Muscle layer of colon (tissue), 2 donors: ENCODE measurements around the gene CCDC184.
A peak's percentile ranks its signal among the peaks of the same experiment; 100 is the strongest.
"Not testable (repeated sequence)": the region's sequence is repeated elsewhere in the genome, so short reads cannot be mapped to it uniquely, and the experiment has no call there.

Experiments
- H3K27ac ChIP-seq: one replicate; pipeline ENCODE4 v1.7.0; 2013; ENCODE audit warnings: low read depth, mild to moderate bottlenecking, low read length, moderate library complexity
- H3K27me3 ChIP-seq, 2 donors: one replicate each; pipeline ENCODE4 v1.7.0; 2013; ENCODE audit warnings: low read length in 2 of 2, mild to moderate bottlenecking in 2 of 2; ENCODE audit not compliant: insufficient read depth in 2 of 2, control insufficient read depth in 1 of 2
- H3K36me3 ChIP-seq: one replicate; pipeline ENCODE4 v1.7.0; 2013; ENCODE audit warnings: mild to moderate bottlenecking, low read length; ENCODE audit not compliant: insufficient read depth
- H3K4me1 ChIP-seq: one replicate; pipeline ENCODE4 v1.7.0; 2013; ENCODE audit warnings: mild to moderate bottlenecking, low read length; ENCODE audit not compliant: insufficient read depth
- H3K4me3 ChIP-seq, 2 donors: one replicate each; pipeline ENCODE4 v1.7.0; 2013; ENCODE audit warnings: low read length in 2 of 2, low read depth in 1 of 2, mild to moderate bottlenecking in 1 of 2, moderate library complexity in 1 of 2
- H3K9ac ChIP-seq: one replicate; pipeline ENCODE4 v1.7.0; 2013; ENCODE audit warnings: low read length
- H3K9me3 ChIP-seq: one replicate; pipeline ENCODE4 v1.7.0; 2013; ENCODE audit warnings: mild to moderate bottlenecking, low read length
- donor health status: abdominal sarcoma.
- donor health status: Adenocarcinoma of cecum.

The CCDC184 gene

DNA sequence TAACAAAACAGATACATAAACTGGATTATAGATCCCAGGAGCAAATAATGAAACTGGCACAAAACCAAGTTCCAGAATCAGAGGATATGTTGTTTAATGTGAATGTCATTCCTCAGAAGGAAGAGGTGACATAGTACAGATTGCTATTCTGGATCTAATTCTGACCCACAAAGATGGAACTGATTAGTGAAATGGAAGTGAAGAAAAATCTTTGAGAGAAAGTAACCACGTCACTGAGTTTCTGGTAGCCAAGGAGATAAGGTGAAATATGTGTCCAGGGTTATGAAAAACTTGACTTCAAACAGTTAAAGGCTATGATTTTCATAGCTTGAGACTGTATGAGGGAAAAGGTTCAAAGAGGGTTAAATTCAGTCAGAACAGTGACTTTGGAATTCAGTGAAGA lies 11.4 kb downstream of the CCDC184 start:
- Histone ChIP-seq H3K36me3 (no peaks in the 10 kb centered on the region), H3K27me3 (no peaks in the 10 kb centered on the region), H3K4me3 (no peak overlapping the region), H3K27ac (no peak overlapping the region), H3K4me1 (peaks cover 8% of the 10 kb centered on the region), H3K9ac (no peak overlapping the region), H3K9me3 (no peaks in the 10 kb centered on the region)

GRCh38 chr12:48197549-48197970 lies 14.1 kb downstream of the CCDC184 start:
- Histone ChIP-seq H3K27ac (peak overlapping the region; percentile 80), H3K27me3 (no peaks in the 10 kb centered on the region), H3K36me3 (no peaks in the 10 kb centered on the region), H3K4me3 (peak overlapping the region; percentile 11 to 86), H3K9me3 (no peaks in the 10 kb centered on the region), H3K9ac (peak overlapping the region; percentile 96), H3K4me1 (peaks cover 13% of the 10 kb centered on the region)

DNA sequence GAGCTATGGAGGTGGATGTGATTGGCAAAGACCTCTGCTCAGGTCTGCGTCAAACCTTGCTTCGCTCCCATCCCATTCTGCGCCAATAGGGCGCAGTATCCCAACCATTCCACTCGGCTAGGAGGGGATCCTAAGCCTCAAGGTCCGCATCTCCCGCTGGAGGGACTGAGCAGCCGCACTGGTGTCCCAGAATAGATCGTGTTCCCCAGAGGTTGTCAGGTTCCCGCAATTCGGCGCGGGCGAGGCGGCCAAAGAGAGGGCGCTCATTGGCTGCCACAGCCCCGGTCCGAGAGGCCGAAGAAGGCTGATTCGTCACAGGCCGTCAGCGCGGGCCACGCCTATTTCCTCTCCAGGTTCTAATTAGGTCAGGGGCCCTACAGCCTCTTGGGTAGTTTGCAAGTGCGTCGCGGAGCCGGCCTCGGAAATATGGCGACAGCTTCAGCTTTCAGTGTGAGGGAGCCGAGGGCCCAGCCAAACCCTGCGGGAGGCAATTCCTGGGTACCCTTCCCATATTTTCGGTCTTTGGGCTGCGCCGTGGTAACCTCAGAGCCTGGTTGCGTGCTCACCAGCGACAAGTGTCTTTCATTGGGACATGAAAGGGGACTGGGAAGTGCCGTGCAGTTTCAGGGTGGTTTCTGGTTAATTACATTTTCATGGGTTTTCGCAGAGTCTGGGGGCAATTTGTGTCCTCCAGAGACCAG lies 14.7 kb downstream of the CCDC184 start:
- H3K9ac ChIP-seq, result peak overlapping the region; percentile 96
- H3K4me3 ChIP-seq, result peak overlapping the region; percentile 11 to 86
- H3K27me3 ChIP-seq, result no peaks in the 10 kb centered on the region
- no peaks in the 10 kb centered on the region for H3K9me3 ChIP-seq
- H3K27ac ChIP-seq, result peak overlapping the region; percentile 80
- H3K36me3 ChIP-seq, result no peaks in the 10 kb centered on the region
- peaks cover 13% of the 10 kb centered on the region for H3K4me1 ChIP-seq

DNA sequence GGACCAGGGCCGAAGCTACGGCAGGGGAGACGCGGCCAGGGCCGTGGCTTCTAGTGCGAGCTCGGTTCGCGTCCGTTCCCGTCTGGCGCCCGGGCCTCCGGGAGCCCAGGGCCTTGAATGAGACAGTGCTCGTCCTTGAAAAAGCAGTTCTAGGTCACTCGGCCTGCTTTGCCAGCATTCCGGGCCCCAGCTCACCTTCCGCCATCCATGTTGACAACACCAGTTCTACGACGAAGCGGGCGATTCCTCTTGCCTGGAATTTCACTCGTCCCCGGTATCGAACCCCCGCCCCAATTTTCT lies 15.2 kb downstream of the CCDC184 start:
- peaks cover 13% of the 10 kb centered on the region for H3K4me1 ChIP-seq
- H3K36me3 ChIP-seq, result no peaks in the 10 kb centered on the region
- no peaks in the 10 kb centered on the region for H3K27me3 ChIP-seq
- peak overlapping the region; percentile 80 for H3K27ac ChIP-seq
- H3K4me3 ChIP-seq, result peak overlapping the region; percentile 11 to 86
- peak overlapping the region; percentile 96 for H3K9ac ChIP-seq
- H3K9me3 ChIP-seq, result no peaks in the 10 kb centered on the region

- H3K27me3 ChIP-seq, result no peaks in the 10 kb centered on the region
- peak overlapping the region; percentile 11 to 86 for H3K4me3 ChIP-seq
- H3K4me1 ChIP-seq, result peaks cover 13% of the 10 kb centered on the region
- H3K9ac ChIP-seq, result peak overlapping the region; percentile 96
- no peaks in the 10 kb centered on the region for H3K36me3 ChIP-seq
- H3K9me3 ChIP-seq, result no peaks in the 10 kb centered on the region
- peak overlapping the region; percentile 80 for H3K27ac ChIP-seq
Observed at GRCh38 chr12:48198985-48199384, 15.5 kb downstream of the CCDC184 start.

DNA sequence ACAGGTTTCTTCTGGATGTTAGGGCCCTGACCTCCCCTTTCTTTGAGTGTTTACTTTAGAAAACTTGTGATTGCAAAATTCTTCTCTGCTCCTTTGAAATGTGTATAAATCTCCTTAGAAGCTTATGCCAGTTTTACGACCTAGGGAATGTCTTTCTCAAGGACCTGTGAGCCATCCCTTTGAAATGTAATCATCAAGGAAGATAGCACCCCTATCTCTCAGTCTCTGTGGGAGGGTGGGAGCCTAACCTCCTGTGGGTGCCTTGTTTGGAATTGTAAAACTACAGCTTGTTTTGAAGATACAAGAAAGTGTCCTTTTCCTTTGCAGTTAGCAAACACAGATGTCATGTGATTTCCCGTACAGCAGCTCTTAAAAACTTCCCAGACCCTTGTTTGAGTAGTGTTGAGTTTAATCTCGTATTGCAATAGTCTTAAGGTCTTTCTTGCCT lies 16.4 kb downstream of the CCDC184 start:
- H3K9ac ChIP-seq, result peak overlapping the region; percentile 2
- no peaks in the 10 kb centered on the region for H3K27me3 ChIP-seq
- H3K27ac ChIP-seq, result peak overlapping the region; percentile 80
- H3K36me3 ChIP-seq, result no peaks in the 10 kb centered on the region
- H3K9me3 ChIP-seq, result no peaks in the 10 kb centered on the region
- peaks cover 13% of the 10 kb centered on the region for H3K4me1 ChIP-seq
- H3K4me3 ChIP-seq, result peak overlapping the region in 1 of 2 donors; percentile 86

- H3K9ac ChIP-seq, result no peak overlapping the region
- H3K36me3 ChIP-seq, result no peaks in the 10 kb centered on the region
- H3K4me3 ChIP-seq, result no peak overlapping the region
- H3K27ac ChIP-seq, result no peak overlapping the region
- peaks cover 13% of the 10 kb centered on the region for H3K4me1 ChIP-seq
- H3K9me3 ChIP-seq, result no peaks in the 10 kb centered on the region
- no peaks in the 10 kb centered on the region for H3K27me3 ChIP-seq
Observed at GRCh38 chr12:48201091-48201490, 17.6 kb downstream of the CCDC184 start.

DNA sequence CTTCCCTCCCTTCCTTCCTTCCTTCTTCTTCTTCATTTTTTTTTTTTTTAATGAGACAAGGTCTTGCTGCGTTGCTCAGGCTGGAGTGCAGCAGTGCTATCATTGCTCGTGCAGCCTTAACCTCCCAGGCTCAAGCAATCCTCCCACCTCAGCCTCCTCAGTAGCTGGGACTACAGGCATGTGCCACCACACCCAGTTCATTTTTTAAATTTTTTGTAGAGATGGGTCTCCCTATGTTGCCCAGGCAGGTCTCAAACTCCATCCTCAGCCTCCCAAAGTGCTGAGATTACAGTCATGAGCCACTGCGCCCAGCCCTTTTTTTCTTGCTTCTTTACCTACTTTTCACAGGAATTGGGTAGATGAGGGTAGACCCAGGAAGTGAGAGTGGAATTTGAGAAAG lies 18.1 kb downstream of the CCDC184 start:
- Histone ChIP-seq H3K4me3 (no peak overlapping the region), H3K9ac (no peak overlapping the region), H3K27ac (no peak overlapping the region), H3K27me3 (no peaks in the 10 kb centered on the region), H3K4me1 (peaks cover 13% of the 10 kb centered on the region), H3K36me3 (no peaks in the 10 kb centered on the region), H3K9me3 (no peaks in the 10 kb centered on the region)

GRCh38 chr12:48202766-48203165 lies 19.3 kb downstream of the CCDC184 start:
- Histone ChIP-seq H3K4me3 (no peak overlapping the region), H3K9ac (no peak overlapping the region), H3K4me1 (peaks cover 13% of the 10 kb centered on the region), H3K9me3 (no peaks in the 10 kb centered on the region), H3K36me3 (no peaks in the 10 kb centered on the region), H3K27ac (no peak overlapping the region), H3K27me3 (no peaks in the 10 kb centered on the region)

- Histone ChIP-seq H3K9me3 (no peaks in the 10 kb centered on the region), H3K9ac (no peak within 1 kb of the TSS), H3K36me3 (no peaks in the 10 kb centered on the region), H3K27me3 (no peaks in the 10 kb centered on the region), H3K27ac (no peak within 1 kb of the TSS), H3K4me1 (peaks cover 13% of the 10 kb centered on the region), H3K4me3 (no peak within 1 kb of the TSS)
Observed at GRCh38 chr12:48203192-48203591, 19.7 kb downstream of the CCDC184 start, which contains the start of gene OR10AD1. TSS of gene OR10AD1 (minus strand) at chr12:48203292. CDS start at chr12:48203292, 0 bp downstream.

GRCh38 chr12:48209495-48209894 lies 26.1 kb downstream of the CCDC184 start:
- H3K9me3 ChIP-seq, H3K27me3 ChIP-seq, H3K4me3 ChIP-seq, H3K9ac ChIP-seq, H3K27ac ChIP-seq, H3K4me1 ChIP-seq, H3K36me3 ChIP-seq: not testable (repeated sequence)

- H3K4me3 ChIP-seq, result no peak overlapping the region
- no peaks in the 10 kb centered on the region for H3K36me3 ChIP-seq
- no peaks in the 10 kb centered on the region for H3K27me3 ChIP-seq
- H3K4me1 ChIP-seq, result peaks cover 10% of the 10 kb centered on the region
- H3K27ac ChIP-seq, result peak overlapping the region; percentile 68
- no peaks in the 10 kb centered on the region for H3K9me3 ChIP-seq
- no peak overlapping the region for H3K9ac ChIP-seq
Observed at GRCh38 chr12:48216785-48217184, 33.3 kb downstream of the CCDC184 start.
